CD4-positive, alpha-beta memory T cell (primary cell): ENCODE data around the gene DUOX1. TPM values are rescaled to one million over a fixed set of nuclear protein-coding genes. Genes with fewer than 3 reads are reported as not detected.
A peak's percentile ranks its signal among the peaks of the same experiment; 100 is the strongest.

Experiments
- CTCF ChIA-PET: fragments of 350-600 bp; sonication (Branson Sonifier 250); formaldehyde crosslinking; loops from one replicate; lab custom pipeline; 2021; ENCODE audit warnings: inconsistent platforms; ENCODE audit not compliant: partially characterized antibody; lab: Charles Lee
- POLR2A ChIA-PET: fragments of 350-600 bp; sonication (Branson Sonifier 250); formaldehyde crosslinking; loops from one replicate; lab custom pipeline; 2021; ENCODE audit not compliant: partially characterized antibody; lab: Charles Lee
- DNase-seq, 5 donors: peaks; one replicate each; pipeline versions ENCODE4 v3.0.0 to v3.0.0-alpha.2; 2020 to 2022; ENCODE audit warnings: mixed read lengths in 1 of 5
- H3K27ac ChIP-seq: one replicate; pipeline ENCODE4 v1.7.0; 2013; ENCODE audit warnings: low read depth, low read length
- H3K27me3 ChIP-seq: 2 replicates; pipeline ENCODE4 v1.7.0; 2013; ENCODE audit warnings: mild to moderate bottlenecking, low read length, moderate library complexity; ENCODE audit not compliant: insufficient read depth
- H3K36me3 ChIP-seq: 2 replicates; pipeline ENCODE4 v1.7.0; 2013; ENCODE audit warnings: mild to moderate bottlenecking, low read length, moderate library complexity; ENCODE audit not compliant: insufficient read depth
- H3K4me1 ChIP-seq: 2 replicates; pipeline ENCODE4 v1.7.0; 2013; ENCODE audit warnings: mild to moderate bottlenecking, low read length, moderate library complexity; ENCODE audit not compliant: insufficient read depth
- H3K4me3 ChIP-seq, 2 donors: one replicate each; pipeline ENCODE4 v1.7.0; 2013; ENCODE audit warnings: low read length in 2 of 2, mild to moderate bottlenecking in 1 of 2
- H3K9me3 ChIP-seq, 2 donors: one replicate each; pipeline ENCODE4 v1.7.0; 2013; ENCODE audit warnings: low read length in 2 of 2, control low read depth in 1 of 2; ENCODE audit not compliant: control insufficient read depth in 1 of 2
- H3K27ac Mint-ChIP-seq, 7 donors: one replicate each; pipeline ENCODE4 v1.8.0; 2020 to 2021; ENCODE audit warnings: mixed read lengths in 7 of 7, mild to moderate bottlenecking in 6 of 7, inconsistent platforms in 3 of 7, moderate library complexity in 3 of 7
- H3K27me3 Mint-ChIP-seq, 2 donors: one replicate each; pipeline ENCODE4 v1.8.0; 2020 to 2021; ENCODE audit warnings: mixed read lengths in 2 of 2
- H3K36me3 Mint-ChIP-seq, 2 donors: one replicate each; pipeline ENCODE4 v1.8.0; 2020 to 2021; ENCODE audit warnings: mixed read lengths in 2 of 2, inconsistent platforms in 1 of 2, mild to moderate bottlenecking in 1 of 2
- H3K4me1 Mint-ChIP-seq, 4 donors: one replicate each; pipeline ENCODE4 v1.8.0; 2020 to 2021; ENCODE audit warnings: mixed read lengths in 4 of 4, mild to moderate bottlenecking in 1 of 4
- H3K4me3 Mint-ChIP-seq, 8 donors: one replicate each; pipeline ENCODE4 v1.8.0; 2020 to 2021; ENCODE audit warnings: mixed read lengths in 8 of 8, mild to moderate bottlenecking in 7 of 8, moderate library complexity in 6 of 8, inconsistent platforms in 3 of 8
- H3K9me3 Mint-ChIP-seq, 8 donors: one replicate each; pipeline ENCODE4 v1.8.0; 2020 to 2021; ENCODE audit warnings: mixed read lengths in 8 of 8, mild to moderate bottlenecking in 5 of 8, inconsistent platforms in 3 of 8, moderate library complexity in 1 of 8
- intact Hi-C: fragments of 100-400 bp; cut with micrococcal nuclease; formaldehyde crosslinking; loops from one replicate; pipeline ENCODE4 v1.15.1; 2023
- polyA plus RNA-seq, 2 donors: library from polyadenylated mRNA; unstranded; fragments of 300-500 nt; fragmentation: Illumina TruSeq; gene quantifications; one replicate each; pipeline ENCODE4 v1.2.3, GENCODE V29; 2021
- total RNA-seq, 2 experiments: library from RNA; stranded (reverse); gene quantifications; one replicate each; pipeline ENCODE4 v1.2.3, GENCODE V29; 2021

The DUOX1 gene
- total and polyA plus RNA-seq, 4 experiments from 2014 or later = 0.06 to 2.9 (median 0.19) TPM

- intact Hi-C loops = no loop called here
- Mint-ChIP-seq H3K27me3 (no peaks in the 10 kb centered on the region), H3K4me3 (peak overlapping the region in 1 of 8 donors; percentile 32), H3K36me3 (no peaks in the 10 kb centered on the region), H3K27ac (peak overlapping the region in 4 of 7 donors; percentile 16 to 77 (median 72)), H3K9me3 (no peaks in the 10 kb centered on the region), H3K4me1 (peaks cover 0 to 18% (median 6%) of the 10 kb centered on the region in 4 donors)
- no peaks in the 10 kb centered on the region for H3K9me3 ChIP-seq
- POLR2A ChIA-PET = interaction anchor here (1.3 to 4.5 kb wide), 7 partner anchors 10 to 234 kb away, joined by 4 to 69 read pairs (median 7); partner anchors contain the start of gene SHF
- H3K4me1 ChIP-seq = peaks cover 21% of the 10 kb centered on the region
- peak overlapping the region; percentile 83 for H3K27ac ChIP-seq
- H3K36me3 ChIP-seq = no peaks in the 10 kb centered on the region
- H3K4me3 ChIP-seq = no peak overlapping the region
- CTCF ChIA-PET = interaction anchor here (0.7 to 4.1 kb wide), 18 partner anchors 8 to 287 kb away, joined by 3 to 30 read pairs (median 6); partner anchors contain the start of gene SHF
- DNase-seq = no peak
- H3K27me3 ChIP-seq = no peaks in the 10 kb centered on the region
These were observed 38.5 kb downstream of the DUOX1 start for GRCh38 chr15:45168286-45168685.

GRCh38 chr15:45168751-45169551 is 39.2 kb downstream of the DUOX1 start:
- ChIA-PET CTCF (interaction anchor here (0.7 to 4.1 kb wide), 15 partner anchors 8 to 289 kb away, joined by 3 to 30 read pairs (median 9); partner anchors contain the start of gene SHF), POLR2A (interaction anchor here (1.3 to 4.5 kb wide), 5 partner anchors 11 to 234 kb away, joined by 4 to 69 read pairs (median 7); partner anchors contain the start of gene SHF)
- H3K36me3 Mint-ChIP-seq = no peaks in the 10 kb centered on the region
- Histone ChIP-seq H3K27me3 (no peaks in the 10 kb centered on the region), H3K4me3 (no peak overlapping the region), H3K27ac (no peak overlapping the region), H3K9me3 (no peaks in the 10 kb centered on the region), H3K4me1 (peaks cover 21% of the 10 kb centered on the region), H3K36me3 (no peaks in the 10 kb centered on the region)
- no peaks in the 10 kb centered on the region for H3K27me3 Mint-ChIP-seq
- H3K27ac Mint-ChIP-seq = peak overlapping the region in 5 of 7 donors; percentile 29 to 88 (median 77)
- intact Hi-C loops = no loop called here
- DNase-seq = no peak
- no peaks in the 10 kb centered on the region for H3K9me3 Mint-ChIP-seq
- peaks cover 0 to 18% (median 6%) of the 10 kb centered on the region in 4 donors for H3K4me1 Mint-ChIP-seq
- peak overlapping the region in 4 of 8 donors; percentile 38 to 51 (median 44) for H3K4me3 Mint-ChIP-seq

GRCh38 chr15:45169608-45170480 is 40.0 kb downstream of the DUOX1 start:
- no peak for DNase-seq
- no peaks in the 10 kb centered on the region for H3K27me3 ChIP-seq
- Mint-ChIP-seq H3K36me3 (no peaks in the 10 kb centered on the region), H3K4me3 (no peak overlapping the region), H3K9me3 (no peaks in the 10 kb centered on the region), H3K27ac (peak overlapping the region in 2 of 7 donors; percentile 8 to 52), H3K27me3 (no peaks in the 10 kb centered on the region), H3K4me1 (peaks cover 0 to 16% (median 6%) of the 10 kb centered on the region in 4 donors)
- intact Hi-C loops = no loop called here
- H3K4me3 ChIP-seq = no peak overlapping the region
- POLR2A ChIA-PET = interaction anchor here (0.6 to 4.5 kb wide), 2 partner anchors 11 to 30 kb away, joined by 3 to 69 read pairs; no protein-coding TSS in a partner anchor
- no peaks in the 10 kb centered on the region for H3K9me3 ChIP-seq
- no peaks in the 10 kb centered on the region for H3K36me3 ChIP-seq
- H3K4me1 ChIP-seq = peaks cover 17% of the 10 kb centered on the region
- CTCF ChIA-PET = interaction anchor here (0.6 to 4.1 kb wide), 8 partner anchors 8 to 288 kb away, joined by 3 to 30 read pairs (median 4); partner anchors contain the start of gene SHF
- no peak overlapping the region for H3K27ac ChIP-seq

- CTCF ChIA-PET = interaction anchor here (1.5 kb wide), 1 partner anchor 9 kb away, joined by 7 read pairs; no protein-coding TSS in a partner anchor
- no peak overlapping the region for H3K4me3 Mint-ChIP-seq
- no peak overlapping the region for H3K27ac Mint-ChIP-seq
- H3K27me3 Mint-ChIP-seq = no peaks in the 10 kb centered on the region
- Histone ChIP-seq H3K36me3 (no peaks in the 10 kb centered on the region), H3K27ac (no peak overlapping the region), H3K4me3 (no peak overlapping the region), H3K27me3 (no peaks in the 10 kb centered on the region), H3K4me1 (no peaks in the 10 kb centered on the region), H3K9me3 (no peaks in the 10 kb centered on the region)
- no peak for DNase-seq
- POLR2A ChIA-PET = interaction anchor here (1.5 kb wide), 1 partner anchor 29 kb away, joined by 7 read pairs; no protein-coding TSS in a partner anchor
- H3K9me3 Mint-ChIP-seq = no peaks in the 10 kb centered on the region
- H3K36me3 Mint-ChIP-seq = no peaks in the 10 kb centered on the region
- intact Hi-C loops = no loop called here
- no peaks in the 10 kb centered on the region for H3K4me1 Mint-ChIP-seq
These were observed 42.1 kb downstream of the DUOX1 start for GRCh38 chr15:45171912-45172311.

- H3K27me3 ChIP-seq = no peaks in the 10 kb centered on the region
- intact Hi-C loops = no loop called here
- H3K9me3 Mint-ChIP-seq = no peaks in the 10 kb centered on the region
These were observed 44.3 kb downstream of the DUOX1 start for GRCh38 chr15:45174069-45174468.

GRCh38 chr15:45174577-45174976 is 44.8 kb downstream of the DUOX1 start:
- H3K4me3 Mint-ChIP-seq = no peak overlapping the region

More at GRCh38 chr15:45174069-45174468, 44.3 kb downstream of the DUOX1 start:
- H3K36me3 Mint-ChIP-seq = no peaks in the 10 kb centered on the region
- H3K4me1 Mint-ChIP-seq = no peaks in the 10 kb centered on the region
- ChIA-PET CTCF (interaction anchor here (0.5 to 1.5 kb wide), 2 partner anchors 31 to 223 kb away, joined by 3 to 4 read pairs; no protein-coding TSS in a partner anchor), POLR2A (no interaction called here)
- Histone ChIP-seq H3K36me3 (no peaks in the 10 kb centered on the region), H3K27ac (no peak overlapping the region), H3K4me3 (no peak overlapping the region), H3K9me3 (no peaks in the 10 kb centered on the region), H3K4me1 (no peaks in the 10 kb centered on the region)
- H3K27ac Mint-ChIP-seq = no peak overlapping the region
- no peaks in the 10 kb centered on the region for H3K27me3 Mint-ChIP-seq
- DNase-seq = no peak
- no peak overlapping the region for H3K4me3 Mint-ChIP-seq

More at GRCh38 chr15:45174577-45174976, 44.8 kb downstream of the DUOX1 start:
- no peak overlapping the region for H3K27ac Mint-ChIP-seq
- H3K27ac ChIP-seq = no peak overlapping the region
- H3K4me1 Mint-ChIP-seq = no peaks in the 10 kb centered on the region
- H3K4me3 ChIP-seq = no peak overlapping the region
- no peak for DNase-seq
- CTCF ChIA-PET = interaction anchor here (1.5 kb wide), 1 partner anchor 31 kb away, joined by 4 read pairs; no protein-coding TSS in a partner anchor
- POLR2A ChIA-PET = no interaction called here
- H3K36me3 Mint-ChIP-seq = no peaks in the 10 kb centered on the region
- no peaks in the 10 kb centered on the region for H3K27me3 ChIP-seq
- H3K36me3 ChIP-seq = no peaks in the 10 kb centered on the region
- H3K9me3 Mint-ChIP-seq = no peaks in the 10 kb centered on the region
- H3K4me1 ChIP-seq = no peaks in the 10 kb centered on the region
- no peaks in the 10 kb centered on the region for H3K9me3 ChIP-seq
- intact Hi-C loops = no loop called here
- no peaks in the 10 kb centered on the region for H3K27me3 Mint-ChIP-seq
